GM12878 (cell line): ENCODE data around the gene ARHGAP9. TPM values are rescaled to one million over a fixed set of nuclear protein-coding genes. Genes with fewer than 3 reads are reported as not detected.
A peak's percentile ranks its signal among the peaks of the same experiment; 100 is the strongest.

ENCODE experiments used
- ATAC-seq: fragments of 200-7000 bp; cut with Tn5 transposase; 3 replicates; pipeline ENCODE4 v1.9.1; 2020; ENCODE audit warnings: mild to moderate bottlenecking, moderate library complexity
- BruUV-seq: library from RNA; stranded (reverse); fragments of 400-500 nt; replicated peaks from 2 replicates; lab custom pipeline; 2021; lab: Mats Ljungman, UMichigan
- CTCF ChIA-PET: fragments of 300-600 bp; sonication (Branson Sonifier 250); formaldehyde crosslinking; extraction: SDS; loops from one replicate; lab custom pipeline; 2021; ENCODE audit warnings: inconsistent platforms; lab: Yijun Ruan, JAX
- POLR2A ChIA-PET: fragments of 350-600 bp; formaldehyde crosslinking; extraction: SDS; loops from one replicate; lab custom pipeline; 2021; ENCODE audit warnings: inconsistent platforms; lab: Charles Lee
- RAD21 ChIA-PET: fragments of 300-600 bp; sonication (Branson Sonifier 250); formaldehyde crosslinking; loops from one replicate; lab custom pipeline; 2023; ENCODE audit warnings: antibody characterized with exemption; ENCODE audit not compliant: unreplicated experiment; lab: Charles Lee
- SMC1A ChIA-PET: fragments of 300-600 bp; sonication (Branson Sonifier 250); formaldehyde crosslinking; loops from one replicate; lab custom pipeline; 2023; ENCODE audit not compliant: unreplicated experiment, uncharacterized antibody; lab: Charles Lee
- DNase-seq: peaks from one replicate; pipeline ENCODE4 v3.0.0-alpha.2; 2011; ENCODE audit warnings: low read depth, low spot score
- FAIRE-seq: peaks from 3 replicates; lab custom pipeline; 2011; peaks lifted over from hg19 to GRCh38; lab: Jason Lieb, UNC
- H2AFZ ChIP-seq: 2 replicates; pipeline ENCODE4 v1.6.0; 2011; ENCODE audit warnings: low read depth, low read length, control low read depth; ENCODE audit not compliant: control insufficient read depth
- H3K27ac ChIP-seq: 2 replicates; pipeline ENCODE4 v1.5.1; 2011; ENCODE audit warnings: control low read depth; ENCODE audit not compliant: control insufficient read depth, insufficient read depth
- H3K27me3 ChIP-seq, 2 experiments: replicated peaks in 1 of 2; 2 replicates each; pipeline versions ENCODE4 v1.6.0 to v1.6.1; 2011; ENCODE audit warnings: low read length in 1 of 2; ENCODE audit not compliant: control insufficient read depth in 2 of 2, insufficient read depth in 2 of 2
- H3K36me3 ChIP-seq, 2 experiments: 2 replicates each; pipeline ENCODE4 v1.5.1; 2011; ENCODE audit warnings: low read length in 1 of 2; ENCODE audit not compliant: control insufficient read depth in 2 of 2, insufficient read depth in 2 of 2
- H3K4me1 ChIP-seq: 2 replicates; pipeline ENCODE4 v1.6.1; 2011; ENCODE audit warnings: mild to moderate bottlenecking, low read length, moderate library complexity, mixed read lengths; ENCODE audit not compliant: control insufficient read depth, insufficient read depth
- H3K4me2 ChIP-seq: 2 replicates; pipeline ENCODE4 v1.6.0; 2011; ENCODE audit warnings: control low read depth; ENCODE audit not compliant: control insufficient read depth, insufficient read depth
- H3K4me3 ChIP-seq: fragments of 200-600 bp; sonication (generic); 2 replicates; pipeline ENCODE4 v1.5.1; 2016
- H3K79me2 ChIP-seq: 2 replicates; pipeline ENCODE4 v1.6.0; 2011; ENCODE audit warnings: low read length; ENCODE audit not compliant: control insufficient read depth, insufficient read depth
- H3K9ac ChIP-seq: 2 replicates; pipeline ENCODE4 v1.8.0; 2011; ENCODE audit warnings: low read length, control low read depth, mixed read lengths; ENCODE audit not compliant: control insufficient read depth, insufficient read depth
- H3K9me3 ChIP-seq: replicated peaks from 3 replicates; pipeline ENCODE4 v1.5.1; 2011; ENCODE audit warnings: mild to moderate bottlenecking, low read length; ENCODE audit not compliant: control insufficient read depth, insufficient read depth
- H4K20me1 ChIP-seq: 2 replicates; pipeline ENCODE4 v1.6.0; 2011; ENCODE audit not compliant: control insufficient read depth, insufficient read depth
- CHD4 ChIP-seq: fragments of 200-600 bp; sonication (generic); IDR thresholded peaks from 2 replicates; pipeline ENCODE4 v1.6.1; 2016; ENCODE audit warnings: mild to moderate bottlenecking
- E4F1 ChIP-seq: fragments of 450-650 bp; IDR thresholded peaks from 2 replicates; pipeline ENCODE4 v1.6.1; 2018; ENCODE audit warnings: borderline replicate concordance, mild to moderate bottlenecking; ENCODE audit not compliant: partially characterized antibody
- EP300 ChIP-seq, 2 experiments: fragments of 150-350 bp in 1 of 2; IDR thresholded peaks; 2 replicates each; pipeline ENCODE4 v1.6.1; 2011 to 2012; ENCODE audit warnings: low read depth in 2 of 2, low read length in 2 of 2, borderline replicate concordance in 1 of 2, improper control_type of control experiment in 1 of 2, inconsistent platforms in 1 of 2; ENCODE audit not compliant: control insufficient read depth in 1 of 2
- JUND ChIP-seq: IDR thresholded peaks from 2 replicates; pipeline ENCODE4 v1.6.1; 2012; ENCODE audit warnings: low read depth, mild to moderate bottlenecking, low read length, improper control_type of control experiment, moderate library complexity
- MYC ChIP-seq: IDR thresholded peaks from 2 replicates; pipeline ENCODE4 v1.6.1; 2011; ENCODE audit warnings: mild to moderate bottlenecking, low read length, moderate library complexity, inconsistent platforms; ENCODE audit not compliant: insufficient read depth, insufficient replicate concordance, insufficient read length, severe bottlenecking
- SIN3A ChIP-seq: IDR thresholded peaks from 2 replicates; pipeline ENCODE4 v1.6.1; 2012; ENCODE audit warnings: low read depth, low read length, improper control_type of control experiment
- TCF3 ChIP-seq: IDR thresholded peaks from 2 replicates; pipeline ENCODE4 v1.6.1; 2012; ENCODE audit warnings: low read depth, mild to moderate bottlenecking, low read length, borderline replicate concordance; ENCODE audit not compliant: insufficient read depth
- YBX1 ChIP-seq: fragments of 450-650 bp; IDR thresholded peaks from 2 replicates; pipeline ENCODE4 v1.6.1; 2016; ENCODE audit warnings: antibody characterized with exemption
- ZBTB11 ChIP-seq: fragments of 450-650 bp; formaldehyde crosslinking; IDR thresholded peaks from 2 replicates; pipeline ENCODE4 v1.5.0; 2022; ENCODE audit warnings: mild to moderate bottlenecking, missing genetic modification characterization
- WGBS: methylation state at CpG from one replicate; pipeline ENCODE4 v1.1.6; 2016; ENCODE audit warnings: low lambda C conversion rate; ENCODE audit not compliant: insufficient replicate concordance, insufficient coverage; ENCODE audit errors: missing lambda C conversion rate; 5-methylcytosine and 5-hydroxymethylcytosine counted together
- in situ Hi-C: fragments of 300-500 bp; cut with MboI; formaldehyde crosslinking; loops from 9 replicates; pipeline ENCODE4 v1.14.3; 2018; ENCODE audit warnings: mixed read lengths
- intact Hi-C: fragments of 100-400 bp; cut with micrococcal nuclease; formaldehyde crosslinking; loops from one replicate; pipeline ENCODE4 v1.14.2; 2022; ENCODE audit not compliant: unreplicated experiment
- polyA plus RNA-seq, 11 experiments: library from polyadenylated mRNA; depleted of rRNA in 4 of 11; unstranded in 6 of 11; stranded (reverse) in 5 of 11; fragments of >200 nt; fragmentation: Nextera tagmentation in 4 of 11; fragmentation: Illumina TruSeq in 1 of 11; extraction: Ambion mirVana in 4 of 11; extraction: Trizol in 1 of 11; gene quantifications; 1 replicate in 1 of 11; 2 replicates in 10 of 11; pipeline versions ENCODE4 v1.2.1 to v1.2.3, GENCODE V29; 2011 to 2016; ENCODE audit warnings: inconsistent platforms in 2 of 11, missing spikeins in 2 of 11, low read depth in 1 of 11
- total RNA-seq, 4 experiments: library from RNA; depleted of rRNA in 3 of 4; stranded (reverse); fragments of >200 nt in 3 of 4; fragmentation: Illumina TruSeq in 1 of 4; extraction: Trizol in 1 of 4; gene quantifications; 2 replicates each; pipeline versions ENCODE4 v1.2.1 to v1.2.3, GENCODE V29; 2013 to 2021

The ARHGAP9 gene
- total and polyA plus RNA-seq, 10 of the 15 experiments (the other 5 are each of a cell fraction or from before 2014, with no cell fraction given) = 19.5 to 102 (median 76.8) TPM

- Histone ChIP-seq H3K27ac (no peak overlapping the region), H3K36me3 (peaks cover 6 to 13% of the 10 kb centered on the region in 2 experiments; a peak in 3 of 4 replicates), H4K20me1 (no peaks in the 10 kb centered on the region), H3K9ac (no peak overlapping the region), H2AFZ (peak overlapping the region; percentile 49), H3K79me2 (peaks cover 17% of the 10 kb centered on the region), H3K4me3 (peak overlapping the region; percentile 42), H3K27me3 (no peaks in the 10 kb centered on the region), H3K4me1 (peaks cover 6% of the 10 kb centered on the region), H3K4me2 (peak overlapping the region; percentile 54), H3K9me3 (no peaks in the 10 kb centered on the region)
- TF ChIP-seq CHD4 (0 out of 2 replicates have a peak, but pooled peaks have one; percentile 66), TCF3 (no peak)
- ChIA-PET POLR2A (interaction anchor here (1.2 to 1.9 kb wide), 4 partner anchors 12 to 37 kb away, joined by 3 to 6 read pairs (median 4); no protein-coding TSS in a partner anchor), CTCF (interaction anchor here (0.5 to 2.7 kb wide), 6 partner anchors 10 to 205 kb away, joined by 3 to 13 read pairs (median 4); no protein-coding TSS in a partner anchor), SMC1A (interaction anchor here (2.0 kb wide), 1 partner anchor 29 kb away, joined by 8 read pairs; the partner anchor contains the start of gene GLI1), RAD21 (interaction anchor here (1.2 kb wide), 1 partner anchor 11 kb away, joined by 3 read pairs; no protein-coding TSS in a partner anchor)
- no peak for DNase-seq
- BruUV-seq = no TSS peak
- in situ Hi-C loops (no loop called here), intact Hi-C loops (no loop called here)
- 88% methylated on average over 27 of the region's 27 CpGs for whole genome bisulfite sequencing
- FAIRE-seq = no peak
- ATAC-seq = no peak
Measured at GRCh38 chr12:57487055-57487596, 7.5 kb upstream of the ARHGAP9 start.

- intact Hi-C loops (no loop called here), in situ Hi-C loops (no loop called here)
- CTCF ChIA-PET = interaction anchor here (0.9 to 2.7 kb wide), 3 partner anchors 9 to 27 kb away, joined by 4 to 13 read pairs (median 6); no protein-coding TSS in a partner anchor
- DNase-seq = no peak
- Histone ChIP-seq H3K9ac (no peak overlapping the region), H3K36me3 (peaks cover 4 to 5% of the 10 kb centered on the region in 2 experiments; a peak in 2 of 4 replicates), H3K4me2 (no peak overlapping the region), H3K9me3 (no peaks in the 10 kb centered on the region), H2AFZ (no peak overlapping the region), H3K27me3 (no peaks in the 10 kb centered on the region), H3K79me2 (peaks cover 17% of the 10 kb centered on the region), H3K27ac (no peak overlapping the region), H3K4me3 (no peak overlapping the region), H3K4me1 (peaks cover 7% of the 10 kb centered on the region), H4K20me1 (no peaks in the 10 kb centered on the region)
- FAIRE-seq = no peak
- RAD21 ChIA-PET = interaction anchor here (0.7 kb wide), 1 partner anchor 41 kb away, joined by 3 read pairs; no protein-coding TSS in a partner anchor
- no peak for ATAC-seq
- POLR2A ChIA-PET = interaction anchor here (0.9 to 1.9 kb wide), 5 partner anchors 8 to 51 kb away, joined by 3 to 4 read pairs (median 4); partner anchors contain the start of genes DDIT3 and INHBC
- BruUV-seq = no TSS peak
- SMC1A ChIA-PET = interaction anchor here (0.7 to 2.0 kb wide), 4 partner anchors 9 to 436 kb away, joined by 3 to 8 read pairs (median 3); partner anchors contain the start of gene GLI1
- TF ChIP-seq SIN3A (no peak), EP300 (IDR thresholded peaks at IDR 0.05; ENCODE audit: borderline replicate concordance in 1 of 2, control insufficient read depth in 1 of 2, low read depth in 2 of 2, low read length in 2 of 2) (no peak), E4F1 (no peak), YBX1 (no peak), JUND (no peak), ZBTB11 (CRISPR knock-in tag) (no peak), MYC (no peak)
Measured at GRCh38 chr12:57485695-57486094, 6.0 kb upstream of the ARHGAP9 start.
